GM10266 (cell line): ENCODE data around the gene PRKCE.

Experiments used
- DNase-seq: peaks from one replicate; pipeline ENCODE4 v3.0.0; 2012; ENCODE audit errors: extremely low spot score
- TF ChIP-seq, protein P1 (sequence below): IDR thresholded peaks from 2 replicates; pipeline ENCODE4 v1.5.1; 2012; ENCODE audit warnings: mild to moderate bottlenecking, low read depth; ENCODE audit not compliant: control insufficient read depth, insufficient read depth; ENCODE audit errors: missing control alignments

Gene PRKCE

DNA sequence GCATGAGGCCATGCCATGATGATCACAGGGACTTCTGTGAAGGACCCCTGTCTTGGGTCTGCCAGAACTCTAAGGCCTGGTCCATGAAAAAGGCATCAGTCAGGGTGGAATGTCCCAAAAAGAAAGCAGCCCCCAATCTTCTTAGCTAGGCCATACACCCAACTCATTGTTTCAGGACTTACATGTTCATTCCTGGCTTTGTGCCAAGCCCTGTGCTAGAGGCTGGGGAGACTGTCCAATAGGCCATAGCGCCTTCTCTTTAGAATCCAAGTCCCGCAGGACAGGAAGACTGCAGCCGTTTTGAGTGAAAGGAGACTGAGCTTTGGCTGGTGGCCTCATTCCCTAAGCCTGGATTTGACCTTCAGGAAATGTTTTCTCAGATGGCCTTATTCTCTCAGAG, 247.3 kb downstream of the PRKCE start:
- TF ChIP-seq, protein P1, sequence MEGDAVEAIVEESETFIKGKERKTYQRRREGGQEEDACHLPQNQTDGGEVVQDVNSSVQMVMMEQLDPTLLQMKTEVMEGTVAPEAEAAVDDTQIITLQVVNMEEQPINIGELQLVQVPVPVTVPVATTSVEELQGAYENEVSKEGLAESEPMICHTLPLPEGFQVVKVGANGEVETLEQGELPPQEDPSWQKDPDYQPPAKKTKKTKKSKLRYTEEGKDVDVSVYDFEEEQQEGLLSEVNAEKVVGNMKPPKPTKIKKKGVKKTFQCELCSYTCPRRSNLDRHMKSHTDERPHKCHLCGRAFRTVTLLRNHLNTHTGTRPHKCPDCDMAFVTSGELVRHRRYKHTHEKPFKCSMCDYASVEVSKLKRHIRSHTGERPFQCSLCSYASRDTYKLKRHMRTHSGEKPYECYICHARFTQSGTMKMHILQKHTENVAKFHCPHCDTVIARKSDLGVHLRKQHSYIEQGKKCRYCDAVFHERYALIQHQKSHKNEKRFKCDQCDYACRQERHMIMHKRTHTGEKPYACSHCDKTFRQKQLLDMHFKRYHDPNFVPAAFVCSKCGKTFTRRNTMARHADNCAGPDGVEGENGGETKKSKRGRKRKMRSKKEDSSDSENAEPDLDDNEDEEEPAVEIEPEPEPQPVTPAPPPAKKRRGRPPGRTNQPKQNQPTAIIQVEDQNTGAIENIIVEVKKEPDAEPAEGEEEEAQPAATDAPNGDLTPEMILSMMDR = no peak
- no peak for DNase-seq

DNA sequence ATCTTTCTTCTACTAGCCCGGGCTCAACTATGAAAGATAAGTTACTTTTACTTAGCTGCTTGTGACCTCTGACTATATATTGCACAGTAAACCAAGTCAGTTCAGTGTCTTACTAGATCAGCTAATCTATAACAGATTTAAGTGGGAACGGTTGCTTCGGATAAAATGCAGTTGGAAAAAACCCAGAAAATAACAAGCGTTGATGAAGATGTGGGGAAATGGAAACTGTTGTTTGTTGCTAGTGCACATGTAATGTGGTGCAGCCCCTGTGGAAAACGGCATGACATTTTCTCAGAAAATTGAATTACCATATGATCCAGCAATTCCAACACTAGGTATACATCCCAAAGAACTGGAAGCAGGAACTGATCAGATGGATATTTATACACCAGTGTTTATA, 248.5 kb downstream of the PRKCE start:
- DNase-seq = no peak
- TF ChIP-seq, protein P1 = no peak

DNA sequence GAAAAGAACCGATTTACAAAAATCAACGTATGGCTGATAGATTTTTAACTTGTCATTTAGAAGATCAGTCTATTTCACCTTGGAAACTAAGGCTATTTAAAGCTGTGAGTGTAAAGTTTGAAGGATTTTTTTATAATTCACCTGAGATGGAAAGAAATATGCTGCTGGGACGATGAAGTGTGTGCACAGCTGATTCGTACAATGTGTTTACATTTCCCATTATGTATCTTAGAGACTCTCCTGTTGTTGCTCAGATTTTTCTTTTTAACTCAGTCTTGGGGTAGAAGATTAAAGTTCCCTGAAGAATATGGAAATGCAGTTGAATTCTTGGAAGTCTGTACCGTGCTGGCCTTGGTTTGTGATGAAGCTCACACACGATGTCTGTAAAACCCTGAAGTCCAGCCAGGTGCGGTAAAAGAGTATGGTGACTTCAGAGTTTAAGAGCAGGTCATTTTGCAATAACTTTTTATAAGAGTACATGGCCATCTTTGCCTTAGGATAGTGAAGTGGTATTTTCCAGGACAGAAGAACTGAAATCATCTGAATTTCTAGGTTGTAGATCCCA, 250.1 kb downstream of the PRKCE start:
- TF ChIP-seq, protein P1 = no peak
- no peak for DNase-seq

DNA sequence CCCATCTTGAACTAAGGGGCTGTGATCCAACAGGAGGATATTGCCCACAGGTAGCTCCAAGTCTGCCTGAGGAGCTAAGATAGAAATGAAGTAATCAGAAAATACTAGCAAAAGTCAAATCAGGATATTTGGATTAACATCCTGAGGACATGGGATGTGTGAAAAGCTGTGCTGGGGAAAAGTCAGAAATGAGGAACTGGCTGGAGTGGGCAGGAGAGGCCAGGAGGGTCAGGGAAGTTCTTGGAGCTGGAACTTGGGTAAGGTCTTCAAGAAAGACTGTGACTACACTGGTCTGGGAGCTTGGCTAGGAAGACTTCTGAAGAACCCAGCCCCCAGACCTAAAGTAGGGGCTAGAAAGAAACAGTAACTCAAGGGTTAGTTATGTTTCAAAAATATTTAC, 250.9 kb downstream of the PRKCE start:
- no peak for DNase-seq
- TF ChIP-seq, protein P1 = no peak

DNA sequence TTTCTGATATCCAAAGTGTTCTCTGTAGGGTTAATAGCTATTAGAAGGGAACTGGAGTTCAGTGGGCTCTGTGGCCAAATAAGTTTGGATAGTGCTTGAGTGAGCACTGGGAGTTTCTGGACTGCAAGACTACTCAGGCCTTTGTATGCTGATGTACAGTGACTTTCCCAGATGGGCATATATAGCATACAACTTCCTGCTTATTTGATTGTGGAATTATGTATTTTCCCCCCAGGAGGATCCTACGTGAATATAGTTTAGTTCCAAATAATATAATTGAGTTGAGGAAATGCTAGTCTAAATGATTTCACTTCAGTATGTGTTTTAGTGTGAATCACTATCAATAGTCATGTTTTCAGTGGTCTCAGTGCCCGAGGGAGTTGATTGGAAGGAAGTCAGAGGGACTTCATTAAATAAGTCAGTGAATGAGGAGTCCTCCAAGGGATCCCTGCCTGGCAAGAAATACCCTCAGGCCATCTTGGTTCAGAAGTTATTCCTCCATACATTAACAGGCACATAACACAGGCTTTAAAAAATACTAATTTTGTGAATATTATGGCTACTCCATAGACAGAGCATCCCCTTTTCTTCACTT, 251.4 kb downstream of the PRKCE start:
- TF ChIP-seq, protein P1 = no peak
- no peak for DNase-seq

DNA sequence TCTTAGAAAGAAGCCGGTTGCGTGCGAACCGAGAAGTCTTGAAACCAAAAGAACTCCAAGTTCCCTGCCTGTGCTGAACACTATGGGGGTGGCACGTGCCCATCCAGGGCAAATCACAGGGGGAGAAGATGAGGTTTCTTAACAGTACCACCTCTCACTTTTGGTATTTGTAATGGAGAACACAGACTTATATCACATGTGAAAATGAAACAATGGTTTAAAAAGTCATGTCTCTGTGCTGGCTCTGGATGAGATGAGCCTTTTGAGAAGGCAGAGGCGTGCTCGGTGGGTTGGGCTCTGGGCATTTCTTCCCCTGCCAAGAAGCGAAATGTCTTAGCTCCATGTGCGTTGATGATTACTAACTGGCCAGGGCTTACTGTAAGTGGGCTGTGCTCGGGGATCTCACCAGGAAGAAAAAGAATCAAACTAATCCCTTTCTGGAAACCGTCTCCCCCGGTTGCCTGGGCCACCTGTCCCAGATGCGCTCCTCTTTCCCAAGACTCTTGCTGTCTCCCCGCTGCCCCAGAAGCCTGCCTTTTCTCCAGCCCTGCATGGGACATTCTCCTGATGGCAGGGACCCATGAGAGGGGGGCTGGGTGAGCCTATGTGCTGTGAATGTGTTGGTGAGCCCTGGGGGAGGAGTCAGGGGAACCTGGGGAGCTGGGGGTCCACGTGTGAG, 252.9 kb downstream of the PRKCE start:
- TF ChIP-seq, protein P1 = no peak
- peak; percentile 63 for DNase-seq
